NCI-H128 (cell line): ENCODE measurements around the gene HNRNPA0.

Experiments
- DNase-seq: peaks from one replicate; lab custom pipeline; 2025; ENCODE audit not compliant: unreplicated experiment; lab: John Stamatoyannopoulos, UW

HNRNPA0 gene

DNA sequence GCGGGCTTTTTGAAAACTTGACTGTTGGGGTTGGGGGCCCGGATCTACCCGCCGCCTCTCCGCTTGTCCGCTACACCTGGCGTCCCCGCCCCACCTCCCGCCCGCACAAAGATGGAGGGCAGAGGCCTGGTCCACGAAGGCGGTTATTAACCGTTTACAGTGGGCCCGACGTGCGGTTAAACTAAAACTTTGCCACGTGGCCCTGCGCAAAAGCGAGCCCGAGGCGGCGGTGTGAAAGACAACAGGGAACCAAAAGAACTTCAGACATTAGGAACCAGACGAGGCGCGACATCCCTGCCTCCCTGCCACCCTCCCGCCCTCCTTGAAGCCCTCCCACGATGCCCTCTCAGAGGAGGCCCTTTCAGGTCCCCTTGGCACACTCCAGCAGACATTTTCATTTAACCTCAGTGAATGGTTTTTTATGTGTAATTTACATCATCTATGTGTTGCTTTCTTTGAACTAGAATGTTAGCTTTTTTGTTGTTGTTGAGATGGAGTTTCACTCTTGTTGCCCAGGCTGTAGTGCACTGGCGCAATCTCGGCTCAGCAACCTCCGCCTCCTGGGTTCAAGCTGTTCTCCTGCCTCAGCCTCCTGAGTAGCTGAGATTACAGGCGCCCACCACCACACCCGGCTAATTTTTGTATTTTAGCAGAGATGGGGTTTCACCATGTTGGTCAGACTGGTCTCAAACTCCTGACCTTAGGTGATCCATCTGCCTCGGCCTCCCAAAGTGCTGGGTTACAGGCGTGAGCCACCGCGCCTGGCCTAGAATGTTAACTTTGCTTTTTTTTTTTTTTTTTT is 999 bp upstream of the HNRNPA0 start:
- no peak for DNase-seq

DNA sequence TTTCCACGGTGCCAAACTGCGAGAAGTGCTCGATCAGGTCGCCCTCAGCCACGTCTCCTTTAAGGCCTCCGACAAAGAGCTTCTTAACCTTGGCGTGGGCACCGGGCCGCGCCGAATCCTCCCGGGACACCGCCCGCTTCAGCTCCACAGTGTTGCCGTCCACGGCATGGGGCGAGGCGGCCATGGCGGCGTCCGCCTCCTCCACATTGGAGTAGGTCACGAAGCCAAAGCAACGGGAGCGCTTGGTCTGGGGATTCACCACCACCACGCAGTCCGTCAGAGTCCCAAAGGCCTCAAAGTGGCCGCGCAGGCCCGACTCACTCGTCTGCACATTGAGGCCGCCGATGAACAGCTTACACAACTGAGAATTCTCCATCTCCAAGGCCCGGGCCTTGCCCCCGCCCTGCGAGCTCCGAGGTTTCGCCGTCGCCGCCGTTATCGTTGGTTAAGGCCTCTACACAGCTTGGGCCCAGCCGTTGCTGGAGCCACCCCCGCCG is 424 bp downstream of the HNRNPA0 start:
- no peak for DNase-seq

DNA sequence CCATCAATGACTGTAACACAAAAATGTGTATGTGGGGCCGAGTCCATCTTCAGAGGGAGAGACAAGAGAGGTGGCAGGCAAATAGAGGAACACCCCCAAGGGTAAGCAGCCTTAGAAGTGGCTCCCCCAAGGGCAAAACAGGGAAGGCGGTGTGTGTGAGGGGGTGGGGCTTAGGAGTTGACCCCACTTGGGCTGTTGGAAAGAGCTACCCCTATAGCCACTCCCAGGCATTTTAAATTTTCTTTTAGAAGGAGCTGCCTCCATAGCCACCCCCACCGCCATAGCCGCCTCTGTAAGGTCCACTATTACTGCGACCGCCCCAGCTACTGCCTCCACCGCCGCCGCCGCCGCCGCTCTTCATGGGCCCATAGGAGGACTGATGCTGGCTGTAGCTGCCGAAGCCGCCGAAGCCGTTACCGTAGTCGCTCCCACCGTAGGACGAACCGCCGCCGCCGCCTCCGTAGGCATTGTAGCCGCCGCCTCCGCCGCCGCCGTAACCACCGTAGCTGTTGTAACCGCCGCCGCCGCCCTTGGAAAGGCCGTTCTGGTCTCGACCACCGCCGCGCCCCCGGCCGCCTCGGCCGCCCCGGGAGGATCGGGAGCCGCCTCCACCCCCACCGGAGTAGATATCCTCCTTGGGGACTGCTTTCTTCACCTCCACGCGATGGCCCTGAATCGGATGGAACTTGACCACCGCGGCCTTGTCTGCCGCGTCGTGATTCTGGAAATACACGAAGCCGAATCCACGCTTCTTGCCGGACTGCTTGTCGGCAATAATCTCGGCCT is 1.1 kb downstream of the HNRNPA0 start:
- no peak for DNase-seq

DNA sequence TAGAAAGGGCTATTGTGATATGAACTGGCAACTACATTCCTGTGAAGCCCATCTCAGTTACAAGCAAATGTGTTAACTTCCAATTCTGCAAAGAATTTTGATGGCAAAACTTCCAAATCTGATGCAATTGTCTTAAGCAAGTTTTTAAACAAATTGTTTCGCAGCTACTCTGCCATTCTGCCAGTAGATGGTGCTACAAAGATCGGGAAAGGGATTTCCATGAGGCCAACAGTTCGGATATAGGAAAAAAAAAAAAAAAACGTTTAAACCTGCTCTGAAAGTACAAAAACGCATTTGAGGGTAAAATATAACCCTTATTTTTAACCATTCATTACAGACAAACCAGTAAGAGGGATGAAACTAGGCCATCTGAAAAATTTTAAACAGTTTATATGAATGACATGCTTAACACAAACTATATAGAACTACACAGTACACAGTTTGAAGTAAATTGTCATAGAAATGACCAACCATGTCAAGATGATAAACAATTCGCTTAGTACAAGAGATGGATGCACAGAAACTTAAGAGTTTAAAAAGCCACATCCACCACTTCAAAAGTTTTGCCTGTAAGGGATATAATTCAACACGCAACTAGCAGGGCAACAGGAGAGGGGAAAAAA is 2.2 kb downstream of the HNRNPA0 start:
- DNase-seq, result no peak

DNA sequence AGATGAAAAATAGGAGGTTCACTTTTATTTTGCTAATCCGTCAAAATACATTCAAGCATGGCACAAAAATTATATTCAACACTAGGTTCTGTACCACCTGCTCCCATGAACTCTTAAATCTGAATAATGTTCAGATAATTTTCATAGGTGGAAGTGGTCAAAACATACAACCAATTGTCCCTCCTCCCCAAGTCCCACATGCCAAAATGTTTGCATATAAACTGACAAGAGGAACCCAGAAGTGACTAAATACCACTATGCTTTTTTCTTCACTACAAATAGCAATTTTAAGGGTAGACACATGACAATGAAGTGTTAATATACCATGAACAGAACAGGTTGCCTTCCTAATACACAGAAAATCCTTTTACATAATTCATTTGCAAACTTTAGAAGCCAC is 3.7 kb downstream of the HNRNPA0 start:
- DNase-seq, result no peak

DNA sequence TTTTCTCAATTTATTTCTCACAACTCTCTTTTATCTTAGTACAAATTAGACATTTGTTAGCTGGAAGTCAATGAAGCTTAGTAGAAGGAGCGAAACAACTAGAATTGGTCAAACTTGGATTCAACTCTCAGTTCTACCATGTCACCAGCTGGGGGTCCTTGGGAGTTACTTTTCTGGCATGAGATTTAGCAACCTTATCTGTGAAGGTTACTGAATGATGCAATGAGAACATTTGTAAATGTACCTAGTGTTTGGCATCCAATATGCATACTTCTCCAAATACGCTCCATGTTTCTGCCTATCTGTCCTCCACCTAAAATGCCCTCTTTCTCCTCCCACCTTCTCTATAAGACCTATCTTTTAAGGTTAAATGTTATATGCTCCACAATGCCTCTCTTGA is 6.3 kb downstream of the HNRNPA0 start:
- DNase-seq, result no peak

DNA sequence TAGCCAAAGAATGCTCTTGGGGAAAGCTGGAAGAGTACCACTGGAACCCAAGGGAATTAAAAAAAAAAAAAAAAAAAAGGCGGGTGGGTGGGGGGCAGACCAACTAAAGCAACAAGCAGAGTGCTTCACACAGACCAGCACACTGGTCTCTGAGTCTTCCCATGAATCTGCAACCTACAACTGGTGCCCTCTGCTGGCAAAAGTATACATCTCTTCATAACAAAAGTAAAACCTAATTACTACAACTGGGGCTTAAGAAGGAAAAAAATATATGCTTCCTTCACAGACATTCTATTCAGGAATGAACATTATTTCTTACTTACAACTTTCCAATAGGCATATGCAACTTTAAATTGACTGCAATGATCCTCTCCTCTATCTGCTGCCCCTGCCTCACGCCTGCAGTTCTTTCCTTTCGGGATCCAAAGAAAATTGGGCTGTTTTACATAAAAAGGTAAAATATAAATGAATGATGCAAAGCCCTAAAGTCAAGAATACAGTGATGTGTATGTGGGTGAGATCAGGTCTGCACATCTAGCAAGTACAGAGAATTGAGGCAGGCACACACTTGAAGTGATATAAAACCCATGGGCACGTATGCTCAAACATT is 11.0 kb downstream of the HNRNPA0 start:
- peak; percentile 55 for DNase-seq

DNA sequence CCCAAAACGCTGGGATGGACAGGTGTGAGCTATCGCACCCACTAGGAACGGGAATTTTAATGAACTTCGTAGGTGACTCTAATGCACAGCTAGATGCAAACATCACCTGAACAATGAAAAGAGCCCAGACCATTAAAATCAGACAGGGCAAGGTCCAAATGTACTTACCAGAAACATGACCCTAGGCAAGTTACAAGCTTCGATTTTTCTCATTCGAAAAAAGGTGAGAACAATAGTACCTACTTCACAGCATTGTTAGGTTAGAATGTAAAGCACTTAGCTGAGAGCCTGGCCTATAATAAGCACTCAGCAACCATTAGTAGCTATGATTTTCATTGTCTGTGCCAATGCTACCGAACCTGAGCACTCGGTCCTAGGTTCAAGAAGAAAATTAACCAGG is 12.4 kb downstream of the HNRNPA0 start:
- DNase-seq, result peak; percentile 72

DNA sequence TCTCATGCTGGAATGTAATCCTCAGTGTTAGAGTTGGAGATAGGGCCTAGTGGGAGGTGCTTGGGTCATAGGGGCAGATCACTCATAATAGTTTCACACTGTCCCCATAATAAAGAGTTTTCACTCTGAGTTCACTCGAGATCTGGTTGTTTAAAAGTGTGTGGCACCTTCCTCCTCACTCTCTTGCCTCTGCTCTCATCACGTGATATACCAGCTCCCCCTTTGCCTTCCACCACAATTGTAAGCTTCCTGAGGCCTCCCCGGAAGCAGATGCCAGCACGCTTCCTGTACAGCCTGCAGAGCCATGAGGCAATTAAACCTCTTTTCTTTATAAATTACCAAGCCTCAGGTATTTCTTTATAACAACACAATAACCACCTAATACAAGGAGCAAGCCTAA is 14.4 kb downstream of the HNRNPA0 start:
- no peak for DNase-seq

DNA sequence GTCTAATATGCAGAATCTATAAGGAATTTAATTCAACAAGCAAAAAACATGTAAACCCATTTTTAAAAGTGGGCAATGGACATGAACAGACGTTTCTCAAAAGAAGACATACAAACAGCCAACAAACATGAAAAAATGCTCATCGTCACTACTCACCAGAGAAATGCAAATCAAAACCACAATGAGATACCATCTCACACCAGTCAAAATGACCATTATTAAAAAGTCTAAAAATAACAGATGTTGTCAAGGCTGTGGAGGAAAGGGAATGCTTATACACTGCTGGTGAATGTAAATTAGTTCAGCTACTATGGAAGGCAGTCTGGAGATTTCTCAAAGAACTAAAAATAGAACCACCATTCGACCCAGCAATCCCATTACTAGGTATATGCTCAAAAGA is 15.2 kb downstream of the HNRNPA0 start:
- DNase-seq, result no peak

DNA sequence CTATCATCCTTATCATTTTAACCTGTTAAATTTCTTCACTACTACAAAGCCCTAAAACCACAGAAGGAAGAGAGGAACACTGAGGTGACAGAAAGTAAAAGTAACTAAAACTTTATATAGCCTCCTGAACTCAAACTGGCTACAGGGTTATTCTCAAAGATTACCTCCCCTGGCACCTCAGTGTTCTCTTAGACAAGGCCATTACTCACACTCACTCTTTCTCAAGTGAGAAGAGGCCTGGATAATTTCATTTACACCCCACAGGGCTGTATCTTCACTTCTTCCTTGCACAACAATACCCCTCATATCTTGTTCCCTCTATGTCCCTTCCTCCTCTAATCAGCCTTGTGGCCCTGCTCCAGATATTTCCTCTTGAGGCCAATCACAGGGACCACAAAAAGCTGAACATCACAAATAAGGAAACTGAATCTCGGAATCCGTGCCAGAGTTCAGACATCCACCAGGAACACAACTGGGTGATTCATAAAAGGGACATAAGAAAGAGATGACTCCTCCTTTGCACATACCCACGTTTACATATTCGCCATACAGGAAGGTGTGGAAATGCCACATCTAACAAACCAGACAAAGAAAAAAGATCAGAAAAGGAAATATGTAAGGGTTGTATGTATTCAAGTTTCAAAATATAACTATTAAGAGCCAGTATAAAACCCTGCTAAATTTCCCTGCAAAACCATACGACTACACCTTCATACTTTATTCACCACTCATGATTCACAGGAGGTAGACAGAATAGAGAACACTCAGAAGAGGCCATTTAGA is 16.6 kb downstream of the HNRNPA0 start:
- no peak for DNase-seq

DNA sequence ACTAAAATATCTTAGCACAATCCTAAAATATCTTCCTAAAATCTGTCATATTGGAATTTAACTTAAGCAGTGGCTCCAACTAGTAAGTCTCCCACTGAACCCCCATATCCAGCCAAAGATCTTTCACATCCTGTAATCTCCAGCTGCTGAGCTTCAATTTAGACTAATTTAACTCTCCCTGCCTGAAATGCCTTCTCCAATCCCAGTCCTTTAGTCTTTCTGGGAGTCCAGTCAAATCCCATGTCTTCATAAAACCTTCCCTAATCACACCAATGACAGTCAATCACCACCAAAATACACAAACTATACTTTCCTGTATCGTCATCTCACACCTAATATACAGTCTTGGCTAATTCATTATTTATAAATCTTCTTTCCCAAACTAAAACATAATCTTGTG is 17.7 kb downstream of the HNRNPA0 start:
- no peak for DNase-seq

DNA sequence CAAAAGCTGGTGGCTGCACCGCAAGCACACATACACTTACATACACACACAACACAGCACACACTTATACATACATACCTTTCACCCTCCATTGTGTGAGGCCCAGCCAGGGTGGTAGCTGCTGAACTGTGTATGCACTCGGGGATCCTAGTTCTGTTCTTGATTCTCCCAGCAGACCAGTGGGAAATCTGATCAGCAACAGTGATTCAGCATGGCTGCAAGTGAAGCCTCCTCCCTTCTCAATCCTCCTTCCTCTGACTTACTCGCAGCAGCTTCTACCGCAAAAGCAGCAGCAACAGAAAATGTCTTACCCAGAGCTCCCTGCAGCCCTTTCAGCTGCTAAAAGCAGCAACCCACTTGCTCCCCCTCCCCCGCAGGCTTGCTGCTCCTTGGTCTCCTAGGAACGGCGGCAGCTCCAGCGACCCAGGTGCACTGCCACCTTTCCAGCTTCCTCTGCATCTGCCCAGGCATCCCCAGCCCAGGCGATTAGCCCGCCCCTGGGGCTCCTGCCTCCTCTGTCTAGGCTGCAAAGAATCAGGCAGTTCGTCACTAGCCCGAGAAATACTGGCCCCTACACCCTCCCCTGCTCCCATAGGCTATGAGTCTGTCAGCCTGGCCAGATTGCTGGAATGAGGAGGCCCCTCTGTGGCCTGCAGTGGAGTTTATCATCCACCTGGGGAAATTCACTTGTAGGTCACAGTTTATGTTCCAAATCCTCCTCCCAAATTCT is 18.4 kb downstream of the HNRNPA0 start, which contains the start of gene KLHL3:
TSS of gene KLHL3 (minus strand) at position 535 of the 730 bp plus-strand sequence. CDS start at position 92, 443 bp downstream.
- peak; percentile 33 for DNase-seq

DNA sequence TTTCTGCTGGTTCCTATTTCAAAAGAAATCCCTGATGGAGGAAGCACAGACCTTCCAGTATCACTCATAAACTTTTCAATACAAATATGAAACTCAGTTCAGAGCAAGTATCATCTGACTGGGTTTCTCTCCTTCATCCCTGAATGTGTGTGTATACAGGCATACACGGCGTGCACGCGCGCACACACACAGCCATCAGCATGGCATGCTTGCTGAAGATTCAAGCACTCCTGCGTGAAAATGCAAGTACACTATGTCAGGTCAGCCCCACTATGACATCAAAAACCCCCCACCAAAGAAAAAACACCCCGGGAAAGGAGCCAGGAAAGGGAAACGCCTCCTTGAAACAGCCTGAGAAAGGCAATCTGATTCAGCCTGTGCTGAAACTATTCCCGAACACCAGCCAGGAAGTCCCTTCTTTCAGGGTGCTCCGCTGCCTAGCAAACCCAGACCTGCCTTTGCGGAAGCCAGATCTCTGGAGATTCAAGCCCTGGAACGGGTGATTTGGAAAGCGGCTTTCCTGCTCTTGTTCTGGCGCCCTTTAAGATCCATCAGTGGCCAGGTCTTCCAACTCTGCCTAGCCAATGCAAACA is 19.1 kb downstream of the HNRNPA0 start:
- DNase-seq, result no peak

DNA sequence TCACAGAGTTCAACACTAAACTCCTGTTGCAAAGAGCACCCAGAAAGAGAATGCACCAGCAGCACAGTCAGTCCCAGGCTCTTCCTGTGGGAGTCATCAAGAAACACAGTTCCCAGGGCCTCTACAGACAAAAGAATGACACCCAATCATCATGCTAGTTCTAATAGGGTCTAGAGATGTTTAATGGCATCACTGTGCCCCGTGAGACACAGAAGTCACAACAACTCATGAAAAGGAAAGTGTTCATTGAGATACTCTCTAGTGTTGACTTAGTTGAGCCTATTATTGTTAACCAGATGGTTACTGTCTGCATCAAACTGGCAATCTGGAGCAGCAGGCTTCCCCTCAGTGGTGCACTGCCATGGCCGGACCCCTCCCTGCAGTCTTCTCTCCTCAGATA is 19.8 kb downstream of the HNRNPA0 start:
- no peak for DNase-seq

DNA sequence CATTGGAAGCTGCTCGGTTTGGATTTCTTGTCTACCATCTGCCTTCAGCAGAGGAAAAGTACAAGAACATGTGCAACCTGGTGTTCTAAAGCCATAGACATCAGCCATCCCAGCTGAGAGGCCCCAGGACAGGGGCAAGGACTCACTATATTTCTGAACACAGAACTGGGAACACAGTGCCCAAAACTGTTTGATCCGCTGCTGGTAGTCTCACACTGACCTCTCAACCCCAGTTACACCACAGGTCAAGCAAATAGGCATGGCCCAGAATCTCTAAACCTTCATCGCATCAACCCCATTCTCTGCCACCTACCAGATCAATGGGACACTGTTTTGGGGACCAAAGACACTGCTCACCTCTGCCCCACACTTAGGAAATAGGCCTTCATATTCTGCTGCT is 20.2 kb downstream of the HNRNPA0 start:
- no peak for DNase-seq

DNA sequence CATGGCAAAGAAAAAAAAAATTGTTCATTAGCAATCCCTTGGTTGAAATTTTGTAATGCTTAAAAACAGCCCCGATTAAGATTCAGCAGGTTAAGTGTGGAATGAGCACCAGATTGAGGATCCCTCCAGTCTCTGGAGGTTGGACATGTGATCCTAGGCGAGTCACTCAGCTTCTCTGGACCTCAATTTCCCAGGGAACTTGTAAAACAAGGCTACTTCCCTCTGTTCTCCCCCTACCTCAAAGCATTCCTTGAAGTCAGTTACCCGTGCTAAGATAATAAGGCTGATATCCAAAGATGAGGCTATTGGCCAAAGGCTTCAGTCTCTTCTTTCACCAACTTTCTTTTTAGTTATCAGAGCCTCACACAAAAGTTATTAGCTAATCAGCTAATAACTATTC is 21.2 kb downstream of the HNRNPA0 start:
- no peak for DNase-seq

DNA sequence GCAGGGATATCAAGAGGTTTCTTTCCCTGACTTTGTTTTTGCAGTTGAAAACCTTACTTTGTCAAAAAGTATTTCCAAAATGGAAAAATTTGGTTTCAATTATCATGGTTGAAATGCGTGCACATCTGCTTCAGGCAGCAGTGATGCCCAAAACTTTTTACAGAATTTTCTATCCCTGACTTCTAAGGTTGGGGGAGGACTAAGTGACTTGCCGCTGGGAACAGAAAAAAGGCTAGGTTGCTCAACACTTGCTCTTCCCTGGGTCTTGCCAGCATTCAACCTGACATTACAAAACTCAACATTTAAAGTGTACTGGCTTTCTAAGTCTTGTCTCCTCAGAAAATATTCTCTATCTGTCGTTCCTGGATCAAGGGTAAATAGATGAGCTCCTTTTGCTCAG is 23.0 kb downstream of the HNRNPA0 start:
- no peak for DNase-seq

DNA sequence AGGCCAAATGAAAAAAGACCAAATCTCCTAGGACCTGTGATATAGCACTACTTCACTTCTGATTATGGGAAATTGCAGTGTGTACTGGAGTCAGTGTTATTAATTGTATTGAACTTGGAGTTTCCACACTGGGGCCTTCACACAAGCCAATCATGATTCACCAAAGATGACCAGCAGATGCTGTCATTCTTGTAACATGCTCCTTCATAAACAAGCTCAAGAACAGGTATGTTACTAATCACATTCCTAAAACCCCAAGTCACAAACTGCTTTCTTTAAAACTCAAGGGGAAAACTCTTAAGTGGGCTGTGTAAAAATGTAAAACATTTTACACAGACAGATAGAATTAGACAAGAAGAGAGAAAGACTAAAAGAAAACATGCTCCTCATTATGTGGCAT is 23.8 kb downstream of the HNRNPA0 start:
- DNase-seq, result no peak
